Measurements from ENCODE around the gene MAT1A.
A peak's percentile ranks its signal among the peaks of the same experiment; 100 is the strongest.

DNA sequence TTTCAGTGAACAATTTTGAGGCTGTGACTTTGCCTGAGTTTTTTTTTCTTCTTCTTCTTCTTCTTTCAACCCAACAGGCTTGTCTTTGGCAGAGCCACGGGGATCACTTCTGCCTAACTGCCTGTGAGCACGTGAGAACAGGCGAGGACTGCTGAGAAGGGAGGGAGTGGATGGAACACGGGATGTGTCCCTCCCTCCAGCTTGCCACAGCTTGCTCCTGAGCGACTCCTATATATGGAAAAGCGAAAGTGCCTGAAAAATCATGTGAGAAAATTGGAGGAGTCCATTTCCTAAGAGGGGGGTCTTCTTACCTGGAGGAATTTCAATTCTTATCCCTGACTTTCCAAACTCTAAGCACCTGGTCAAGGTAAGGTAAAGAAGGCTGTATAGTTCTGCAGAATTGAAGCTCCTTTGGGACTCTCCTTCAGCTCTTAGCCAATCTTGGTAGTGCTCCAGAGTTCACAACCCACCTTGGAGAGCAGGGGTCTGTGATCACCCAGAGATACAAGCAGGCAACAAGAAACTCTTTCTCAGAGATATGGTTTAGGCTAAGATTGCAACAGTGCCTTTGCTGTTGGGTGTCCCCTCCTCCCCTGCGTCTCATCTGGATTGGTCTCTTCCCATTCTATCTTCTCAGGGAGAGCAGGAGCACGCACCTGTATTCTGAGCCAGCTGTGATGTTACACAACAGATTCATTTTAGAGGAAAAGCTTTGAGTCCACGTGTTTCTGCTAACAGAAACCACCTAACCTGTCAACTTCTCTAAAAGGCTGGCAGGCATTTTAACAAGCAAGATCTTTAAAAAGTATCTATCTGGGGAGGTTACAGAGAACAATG lies at the start of gene MAT1A:
- TF ChIP-seq, protein P1, sequence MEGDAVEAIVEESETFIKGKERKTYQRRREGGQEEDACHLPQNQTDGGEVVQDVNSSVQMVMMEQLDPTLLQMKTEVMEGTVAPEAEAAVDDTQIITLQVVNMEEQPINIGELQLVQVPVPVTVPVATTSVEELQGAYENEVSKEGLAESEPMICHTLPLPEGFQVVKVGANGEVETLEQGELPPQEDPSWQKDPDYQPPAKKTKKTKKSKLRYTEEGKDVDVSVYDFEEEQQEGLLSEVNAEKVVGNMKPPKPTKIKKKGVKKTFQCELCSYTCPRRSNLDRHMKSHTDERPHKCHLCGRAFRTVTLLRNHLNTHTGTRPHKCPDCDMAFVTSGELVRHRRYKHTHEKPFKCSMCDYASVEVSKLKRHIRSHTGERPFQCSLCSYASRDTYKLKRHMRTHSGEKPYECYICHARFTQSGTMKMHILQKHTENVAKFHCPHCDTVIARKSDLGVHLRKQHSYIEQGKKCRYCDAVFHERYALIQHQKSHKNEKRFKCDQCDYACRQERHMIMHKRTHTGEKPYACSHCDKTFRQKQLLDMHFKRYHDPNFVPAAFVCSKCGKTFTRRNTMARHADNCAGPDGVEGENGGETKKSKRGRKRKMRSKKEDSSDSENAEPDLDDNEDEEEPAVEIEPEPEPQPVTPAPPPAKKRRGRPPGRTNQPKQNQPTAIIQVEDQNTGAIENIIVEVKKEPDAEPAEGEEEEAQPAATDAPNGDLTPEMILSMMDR (IDR thresholded peaks at IDR 0.05) = peak in 2 of 6 experiments; percentile 29 to 32
- TF ChIP-seq POLR2A (IDR thresholded peaks at IDR 0.05) = no peak
